Liver (tissue), 9 donors: Measurements from ENCODE around the gene ADAM19. TPM values are rescaled to one million over a fixed set of nuclear protein-coding genes. Genes with fewer than 3 reads are reported as not detected.

Experiments
- DNase-seq: peaks from one replicate; pipeline ENCODE4 v3.0.0-alpha.2; 2017; ENCODE audit warnings: low spot score
- H3K27ac ChIP-seq, 2 donors: one replicate each; pipeline ENCODE4 v1.7.0; 2013; ENCODE audit warnings: inconsistent platforms in 2 of 2, low read length in 2 of 2, control low read depth in 1 of 2, low read depth in 1 of 2, mild to moderate bottlenecking in 1 of 2
- H3K27me3 ChIP-seq, 4 donors: one replicate each; pipeline versions ENCODE4 v1.6.1 to v1.7.0; 2013; ENCODE audit warnings: low read length in 3 of 4, inconsistent platforms in 1 of 4, mild to moderate bottlenecking in 1 of 4, moderate library complexity in 1 of 4; ENCODE audit not compliant: control insufficient read depth in 4 of 4, insufficient read depth in 4 of 4
- H3K36me3 ChIP-seq, 4 donors: one replicate each; pipeline versions ENCODE4 v1.6.1 to v1.7.0; 2013; ENCODE audit warnings: low read length in 3 of 4, mild to moderate bottlenecking in 3 of 4, low read depth in 1 of 4, moderate library complexity in 1 of 4; ENCODE audit not compliant: control insufficient read depth in 4 of 4, insufficient read depth in 3 of 4
- H3K4me1 ChIP-seq, 4 donors: one replicate each; pipeline versions ENCODE4 v1.6.1 to v1.7.0; 2013; ENCODE audit warnings: low read length in 3 of 4, mild to moderate bottlenecking in 3 of 4, moderate library complexity in 1 of 4; ENCODE audit not compliant: control insufficient read depth in 4 of 4, insufficient read depth in 4 of 4
- H3K4me3 ChIP-seq, 3 donors: one replicate each; pipeline versions ENCODE4 v1.6.1 to v1.7.0; 2013; ENCODE audit warnings: low read length in 3 of 3, control low read depth in 1 of 3, low read depth in 1 of 3, mild to moderate bottlenecking in 1 of 3
- H3K9ac ChIP-seq, 2 donors: one replicate each; pipeline ENCODE4 v1.7.0; 2013; ENCODE audit warnings: low read length in 2 of 2, mild to moderate bottlenecking in 2 of 2, moderate library complexity in 2 of 2, control low read depth in 1 of 2, low read depth in 1 of 2
- H3K9me3 ChIP-seq, 4 donors: one replicate each; pipeline versions ENCODE4 v1.6.1 to v1.7.0; 2013; ENCODE audit warnings: low read length in 3 of 4; ENCODE audit not compliant: control insufficient read depth in 4 of 4
- FOXA1 ChIP-seq: IDR thresholded peaks from 2 replicates; pipeline ENCODE4 v1.6.1; 2016; ENCODE audit warnings: antibody characterized with exemption
- FOXA2 ChIP-seq: IDR thresholded peaks from 2 replicates; pipeline ENCODE4 v1.6.1; 2016; ENCODE audit warnings: antibody characterized with exemption
- GABPA ChIP-seq, 2 donors: IDR thresholded peaks in 1 of 2; conservative IDR thresholded peaks in 1 of 2; 2 replicates each; pipeline ENCODE4 v1.6.1; 2016; ENCODE audit warnings: antibody characterized with exemption in 2 of 2, mild to moderate bottlenecking in 1 of 2, moderate library complexity in 1 of 2
- HNF4A ChIP-seq, 2 donors: conservative IDR thresholded peaks; 2 replicates each; pipeline ENCODE4 v1.6.1; 2016; ENCODE audit warnings: antibody characterized with exemption in 2 of 2, mild to moderate bottlenecking in 2 of 2
- NR2F2 ChIP-seq: IDR thresholded peaks from 2 replicates; pipeline ENCODE4 v1.6.1; 2016; ENCODE audit warnings: antibody characterized with exemption
- RAD21 ChIP-seq, 2 donors: IDR thresholded peaks; 2 replicates each; pipeline ENCODE4 v1.6.1; 2016; ENCODE audit warnings: antibody characterized with exemption in 2 of 2, mild to moderate bottlenecking in 2 of 2
- REST ChIP-seq: IDR thresholded peaks from 2 replicates; pipeline ENCODE4 v1.6.1; 2016; ENCODE audit warnings: antibody characterized with exemption, mild to moderate bottlenecking
- RXRA ChIP-seq, 2 donors: IDR thresholded peaks; 2 replicates each; pipeline ENCODE4 v1.6.1; 2017 to 2018; ENCODE audit warnings: antibody characterized with exemption in 2 of 2, mild to moderate bottlenecking in 1 of 2
- TAF1 ChIP-seq: conservative IDR thresholded peaks from 2 replicates; pipeline ENCODE4 v1.6.1; 2016; ENCODE audit warnings: antibody characterized with exemption, mild to moderate bottlenecking
- YY1 ChIP-seq: IDR thresholded peaks from 2 replicates; pipeline ENCODE4 v1.6.1; 2016; ENCODE audit warnings: antibody characterized with exemption, mild to moderate bottlenecking
- ZBTB33 ChIP-seq: IDR thresholded peaks from 2 replicates; pipeline ENCODE4 v1.6.1; 2016; ENCODE audit warnings: antibody characterized with exemption
- WGBS: extraction: QIAGEN DNeasy Blood & Tissue Kit; methylation state at CpG from one replicate; pipeline ENCODE4 v1.1.7; 2013; 5-methylcytosine and 5-hydroxymethylcytosine counted together
- polyA plus RNA-seq, 2 donors: library from polyadenylated mRNA; stranded (reverse) in 1 of 2; unstranded in 1 of 2; fragments of 200-250 nt in 1 of 2; fragments of >200 nt in 1 of 2; fragmentation: Nextera tagmentation in 1 of 2; extraction: Ambion mirVana in 1 of 2; gene quantifications; one replicate each; pipeline versions ENCODE4 v1.2.1 to v1.2.3, GENCODE V29; 2013 to 2015
- total RNA-seq, 2 donors: library from RNA; depleted of rRNA; stranded (reverse); fragments of >200 nt; gene quantifications; one replicate each; pipeline ENCODE4 v1.2.3, GENCODE V29; 2014
- TF ChIP-seq, protein P1 (sequence below): IDR thresholded peaks from 2 replicates; pipeline ENCODE4 v1.6.1; 2016; ENCODE audit warnings: antibody characterized with exemption
- TF ChIP-seq, protein P2 (sequence below): fragments of 150-350 bp; IDR thresholded peaks from 2 replicates; pipeline ENCODE4 v1.5.1; 2017; ENCODE audit warnings: improper control_type of control experiment, low read depth, low read length; ENCODE audit not compliant: missing input control
- TF ChIP-seq, protein P3 (sequence below): IDR thresholded peaks from 2 replicates; pipeline ENCODE4 v1.6.1; 2016; ENCODE audit warnings: antibody characterized with exemption
- donor health status: healthy.
- donor health status: healthy.
- donor health status: healthy.
- donor health status: healthy.
- donor health status: healthy.

Gene ADAM19
- total and polyA plus RNA-seq, 4 donors: 2.4 to 7.1 (median 2.9) TPM

DNA sequence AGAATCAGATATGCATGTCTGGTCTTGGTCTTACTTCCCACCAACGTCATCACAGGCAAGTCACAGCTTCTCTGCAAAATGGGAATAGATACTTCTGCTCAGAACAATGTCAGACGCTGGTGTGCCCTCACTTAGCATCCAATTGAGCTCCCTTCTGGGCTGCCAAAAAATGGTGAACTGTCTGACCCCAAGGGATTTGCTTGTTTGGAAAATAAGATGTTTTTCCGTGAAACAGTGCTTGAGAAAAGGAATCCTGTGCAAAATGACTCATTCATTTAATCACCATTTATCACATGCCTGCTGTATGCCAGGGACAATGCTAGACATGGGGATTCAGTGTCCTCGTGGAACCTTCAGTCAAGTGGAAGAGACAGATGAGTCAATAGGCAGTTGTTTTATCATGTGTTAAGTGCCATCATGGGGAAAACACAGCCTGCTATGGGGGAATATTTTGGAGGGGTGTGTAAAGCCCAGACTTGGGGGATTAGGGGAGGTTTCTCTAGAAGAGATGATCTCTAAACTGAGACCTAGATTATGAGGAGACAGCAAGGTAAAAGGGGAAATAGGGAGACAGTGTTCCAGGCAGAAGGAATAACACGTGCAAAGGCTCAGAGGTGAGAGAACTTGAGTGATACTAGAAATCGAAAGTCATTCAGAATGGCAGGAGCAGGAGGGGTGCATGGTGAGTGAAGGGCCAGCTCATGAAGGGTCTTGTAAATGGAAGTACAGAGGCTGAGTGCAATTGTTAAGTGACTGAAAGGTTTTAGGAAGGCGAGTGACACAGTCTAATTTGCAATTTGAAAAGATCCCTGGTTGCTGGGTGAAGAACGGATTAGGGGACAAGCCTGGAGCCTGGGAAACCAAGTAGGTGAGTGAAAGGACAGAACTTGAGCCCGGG is 111.7 kb downstream of the ADAM19 start:
- DNase-seq: no peak
- Histone ChIP-seq H3K27ac (no peak overlapping the region), H3K4me1 (peaks cover 2 to 8% (median 5%) of the 10 kb centered on the region in 4 donors), H3K9ac (no peak overlapping the region), H3K36me3 (no peaks in the 10 kb centered on the region), H3K9me3 (no peaks in the 10 kb centered on the region), H3K27me3 (peaks cover 0 to 8% (median 2%) of the 10 kb centered on the region in 4 donors), H3K4me3 (no peak overlapping the region)
- no peak for TF ChIP-seq RXRA (IDR thresholded peaks at IDR 0.05)
- TF ChIP-seq GABPA (IDR thresholded peaks at IDR 0.05 in 1 of 2, conservative IDR thresholded peaks at IDR 0.05 in 1 of 2): no peak
- TF ChIP-seq FOXA2: no peak
- TF ChIP-seq TAF1: no peak
- TF ChIP-seq, protein P1, sequence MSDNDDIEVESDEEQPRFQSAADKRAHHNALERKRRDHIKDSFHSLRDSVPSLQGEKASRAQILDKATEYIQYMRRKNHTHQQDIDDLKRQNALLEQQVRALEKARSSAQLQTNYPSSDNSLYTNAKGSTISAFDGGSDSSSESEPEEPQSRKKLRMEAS: no peak
- TF ChIP-seq, protein P2, sequence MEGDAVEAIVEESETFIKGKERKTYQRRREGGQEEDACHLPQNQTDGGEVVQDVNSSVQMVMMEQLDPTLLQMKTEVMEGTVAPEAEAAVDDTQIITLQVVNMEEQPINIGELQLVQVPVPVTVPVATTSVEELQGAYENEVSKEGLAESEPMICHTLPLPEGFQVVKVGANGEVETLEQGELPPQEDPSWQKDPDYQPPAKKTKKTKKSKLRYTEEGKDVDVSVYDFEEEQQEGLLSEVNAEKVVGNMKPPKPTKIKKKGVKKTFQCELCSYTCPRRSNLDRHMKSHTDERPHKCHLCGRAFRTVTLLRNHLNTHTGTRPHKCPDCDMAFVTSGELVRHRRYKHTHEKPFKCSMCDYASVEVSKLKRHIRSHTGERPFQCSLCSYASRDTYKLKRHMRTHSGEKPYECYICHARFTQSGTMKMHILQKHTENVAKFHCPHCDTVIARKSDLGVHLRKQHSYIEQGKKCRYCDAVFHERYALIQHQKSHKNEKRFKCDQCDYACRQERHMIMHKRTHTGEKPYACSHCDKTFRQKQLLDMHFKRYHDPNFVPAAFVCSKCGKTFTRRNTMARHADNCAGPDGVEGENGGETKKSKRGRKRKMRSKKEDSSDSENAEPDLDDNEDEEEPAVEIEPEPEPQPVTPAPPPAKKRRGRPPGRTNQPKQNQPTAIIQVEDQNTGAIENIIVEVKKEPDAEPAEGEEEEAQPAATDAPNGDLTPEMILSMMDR: no peak
- TF ChIP-seq RAD21 (IDR thresholded peaks at IDR 0.05): no peak
- WGBS: 79% methylated on average over 9 of the region's 9 CpGs

- Histone ChIP-seq H3K9me3 (no peaks in the 10 kb centered on the region), H3K4me1 (peaks cover 2 to 8% (median 5%) of the 10 kb centered on the region in 4 donors), H3K36me3 (no peaks in the 10 kb centered on the region), H3K4me3 (no peak overlapping the region), H3K27ac (no peak overlapping the region), H3K27me3 (peaks cover 0 to 8% (median 2%) of the 10 kb centered on the region in 4 donors), H3K9ac (no peak overlapping the region)
- 92% methylated on average over 8 of the region's 8 CpGs for WGBS
- no peak for DNase-seq
- no peak for TF ChIP-seq TAF1
- TF ChIP-seq, protein P3, sequence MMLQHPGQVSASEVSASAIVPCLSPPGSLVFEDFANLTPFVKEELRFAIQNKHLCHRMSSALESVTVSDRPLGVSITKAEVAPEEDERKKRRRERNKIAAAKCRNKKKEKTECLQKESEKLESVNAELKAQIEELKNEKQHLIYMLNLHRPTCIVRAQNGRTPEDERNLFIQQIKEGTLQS: no peak
- TF ChIP-seq REST: no peak
- TF ChIP-seq RAD21 (IDR thresholded peaks at IDR 0.05): no peak
- no peak for TF ChIP-seq FOXA1
- no peak for TF ChIP-seq RXRA (IDR thresholded peaks at IDR 0.05)
- no peak for TF ChIP-seq FOXA2
- TF ChIP-seq HNF4A (conservative IDR thresholded peaks at IDR 0.05): no peak
- TF ChIP-seq YY1: no peak
- TF ChIP-seq NR2F2: no peak
- no peak for TF ChIP-seq ZBTB33
- TF ChIP-seq, protein P2: no peak
- TF ChIP-seq, protein P1: no peak
- TF ChIP-seq GABPA (IDR thresholded peaks at IDR 0.05 in 1 of 2, conservative IDR thresholded peaks at IDR 0.05 in 1 of 2): no peak
Observed at GRCh38 chr5:157463081-157463480, 112.5 kb downstream of the ADAM19 start.
